PC-3 (cell line): ENCODE measurements around the gene FBXO48. TPM values are rescaled to one million over a fixed set of nuclear protein-coding genes. Genes with fewer than 3 reads are reported as not detected.

Experiments
- ATAC-seq: fragments of 200-7000 bp; cut with Tn5 transposase; 2 replicates; pipeline ENCODE4 v1.9.1; 2020; ENCODE audit warnings: mild to moderate bottlenecking, moderate library complexity
- BruUV-seq: library from RNA; stranded (reverse); fragments of 400-500 nt; replicated peaks from 2 replicates; lab custom pipeline; 2021; lab: Mats Ljungman, UMichigan
- CTCF ChIA-PET: fragments of 300-600 bp; sonication (Branson Sonifier 250); formaldehyde crosslinking; loops from one replicate; lab custom pipeline; 2022; ENCODE audit warnings: antibody characterized with exemption; lab: Charles Lee
- POLR2A ChIA-PET: fragments of 300-600 bp; sonication (Branson Sonifier 250); formaldehyde crosslinking; loops from one replicate; lab custom pipeline; 2022; ENCODE audit warnings: antibody characterized with exemption; ENCODE audit not compliant: unreplicated experiment; lab: Charles Lee
- DNase-seq: peaks from one replicate; pipeline ENCODE4 v3.0.0-alpha.2; 2015
- H2AFZ ChIP-seq: fragments of 300-600 bp; sonication (generic); 2 replicates; pipeline ENCODE4 v1.6.0; 2016; ENCODE audit warnings: antibody characterized with exemption, low read length
- H3F3A ChIP-seq: fragments of 300-600 bp; sonication (generic); one replicate; pipeline ENCODE4 v1.6.0; 2017; ENCODE audit warnings: antibody characterized with exemption, low read length, control low read depth, mild to moderate bottlenecking; ENCODE audit not compliant: unreplicated experiment
- H3K27ac ChIP-seq: fragments of 300-600 bp; sonication (generic); 2 replicates; pipeline ENCODE4 v1.5.1; 2016; ENCODE audit warnings: mild to moderate bottlenecking, low read length
- H3K27me3 ChIP-seq: fragments of 300-600 bp; sonication (generic); 2 replicates; pipeline ENCODE4 v1.6.1; 2016; ENCODE audit warnings: low read length, mixed read lengths
- H3K36me3 ChIP-seq: fragments of 300-600 bp; sonication (generic); 2 replicates; pipeline ENCODE4 v1.6.1; 2016; ENCODE audit warnings: low read depth, mixed run types, low read length, mixed read lengths
- H3K4me1 ChIP-seq: fragments of 300-600 bp; sonication (generic); 2 replicates; pipeline ENCODE4 v1.5.1; 2016; ENCODE audit warnings: low read length; ENCODE audit not compliant: insufficient read depth
- H3K4me2 ChIP-seq: fragments of 300-600 bp; sonication (generic); 2 replicates; pipeline ENCODE4 v1.6.0; 2016; ENCODE audit warnings: low read length
- H3K4me3 ChIP-seq: fragments of 300-600 bp; sonication (generic); 2 replicates; pipeline ENCODE4 v1.5.1; 2016; ENCODE audit warnings: mild to moderate bottlenecking, low read length, mixed read lengths
- H3K79me2 ChIP-seq: fragments of 300-600 bp; sonication (generic); 2 replicates; pipeline ENCODE4 v1.6.1; 2017; ENCODE audit warnings: low read length, mixed read lengths
- H3K9ac ChIP-seq: fragments of 300-600 bp; sonication (generic); 2 replicates; pipeline ENCODE4 v1.6.0; 2016; ENCODE audit warnings: mild to moderate bottlenecking, low read length
- H3K9me2 ChIP-seq: fragments of 300-600 bp; sonication (generic); replicated peaks from 2 replicates; pipeline ENCODE4 v1.6.1; 2016; ENCODE audit warnings: mixed run types, low read length, mixed read lengths
- H3K9me3 ChIP-seq: fragments of 300-600 bp; sonication (generic); 2 replicates; pipeline ENCODE4 v1.6.1; 2016; ENCODE audit warnings: low read length, mixed read lengths
- H4K20me1 ChIP-seq: fragments of 300-600 bp; sonication (generic); 2 replicates; pipeline ENCODE4 v1.6.1; 2016; ENCODE audit warnings: low read length, mixed read lengths
- CTCF ChIP-seq: fragments of 300-600 bp; sonication (generic); conservative IDR thresholded peaks from 2 replicates; pipeline ENCODE4 v1.5.1; 2017; ENCODE audit warnings: antibody characterized with exemption, low read depth, mild to moderate bottlenecking, low read length
- EZH2 ChIP-seq: fragments of 300-600 bp; sonication (generic); IDR thresholded peaks from one replicate; pipeline ENCODE4 v1.6.1; 2017; ENCODE audit warnings: antibody characterized with exemption, mild to moderate bottlenecking, low read length; ENCODE audit not compliant: unreplicated experiment
- EZH2phosphoT487 ChIP-seq: fragments of 300-600 bp; sonication (generic); IDR thresholded peaks from 2 replicates; pipeline ENCODE4 v1.6.1; 2018; ENCODE audit warnings: mild to moderate bottlenecking, antibody characterized with exemption, low read length, borderline replicate concordance
- intact Hi-C: fragments of 100-400 bp; cut with micrococcal nuclease; formaldehyde crosslinking; loops from 2 replicates; pipeline ENCODE4 v1.9.0; 2023
- total RNA-seq: library from RNA; depleted of rRNA; stranded (reverse); fragments of >200 nt; gene quantifications from 2 replicates; pipeline ENCODE4 v1.2.3, GENCODE V29; 2014

FBXO48 gene
- total RNA-seq, 1 experiment from 2014 or later = 0.91 TPM

- TF ChIP-seq CTCF (no peak), EZH2 (no peak), EZH2phosphoT487 (no peak)
- no peaks in the 10 kb centered on the region for H3K79me2 ChIP-seq
- ChIA-PET POLR2A (no interaction called here), CTCF (interaction anchor here (0.5 kb wide), 1 partner anchor 80 kb away, joined by 3 read pairs; no protein-coding TSS in a partner anchor)
- ATAC-seq (no peak), DNase-seq (no peak)
- H3K4me2 ChIP-seq = no peak overlapping the region
- no peaks in the 10 kb centered on the region for H3K27me3 ChIP-seq
- no peaks in the 10 kb centered on the region for H3F3A ChIP-seq
- BruUV-seq = no TSS peak
- no peaks in the 10 kb centered on the region for H3K36me3 ChIP-seq
- H3K4me3 ChIP-seq = no peak overlapping the region
- no peak overlapping the region for H3K27ac ChIP-seq
- no peaks in the 10 kb centered on the region for H3K9me3 ChIP-seq
- no peak overlapping the region for H3K9ac ChIP-seq
- intact Hi-C loops = no loop called here
- H3K4me1 ChIP-seq = no peaks in the 10 kb centered on the region
- no peaks in the 10 kb centered on the region for H4K20me1 ChIP-seq
- no peaks in the 10 kb centered on the region for H3K9me2 ChIP-seq
- H2AFZ ChIP-seq = no peak overlapping the region
Observed at GRCh38 chr2:68413466-68413865, 53.6 kb downstream of the FBXO48 start.

DNA sequence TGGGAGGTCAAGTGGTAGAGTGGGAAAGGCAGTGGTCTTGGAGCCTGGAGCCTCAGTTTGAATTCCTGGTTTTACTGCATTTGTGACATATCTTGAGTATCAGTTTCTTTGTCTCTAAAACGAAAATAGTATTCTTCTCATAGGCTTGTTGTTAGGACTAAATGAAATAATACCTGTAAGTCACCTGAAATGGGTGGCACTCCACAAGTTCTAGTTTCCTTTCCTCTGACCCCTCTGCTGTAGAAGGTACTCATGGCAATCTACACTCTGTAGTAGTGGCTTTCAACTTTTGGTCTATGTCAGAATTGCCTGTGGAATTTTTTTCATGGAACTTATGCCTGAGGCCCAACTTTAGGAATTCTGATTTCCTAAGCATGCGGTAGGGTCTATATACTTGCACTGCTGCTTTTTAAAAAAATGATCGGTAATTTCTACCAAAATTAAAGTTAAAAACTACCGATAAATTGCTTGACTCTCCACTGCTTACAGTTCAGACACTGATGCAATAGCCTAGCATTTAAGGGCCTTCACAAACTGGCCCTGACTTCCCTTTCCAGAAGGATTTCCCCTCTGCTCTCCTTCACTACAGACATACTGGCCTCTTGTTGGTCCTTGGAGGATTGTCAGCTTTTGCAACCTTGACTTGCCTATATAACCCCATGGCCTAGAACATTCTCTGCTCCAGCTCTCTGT, 54.8 kb downstream of the FBXO48 start:
- no peak overlapping the region for H3K4me2 ChIP-seq

More for the DNA sequence above, 54.8 kb downstream of the FBXO48 start:
- Histone ChIP-seq H3K9me2 (no peaks in the 10 kb centered on the region), H4K20me1 (no peaks in the 10 kb centered on the region), H3K4me3 (no peak overlapping the region), H3K9me3 (no peaks in the 10 kb centered on the region), H3K79me2 (no peaks in the 10 kb centered on the region), H3K27me3 (no peaks in the 10 kb centered on the region), H3K4me1 (no peaks in the 10 kb centered on the region), H3K36me3 (no peaks in the 10 kb centered on the region), H3K27ac (no peak overlapping the region), H3F3A (no peaks in the 10 kb centered on the region), H2AFZ (no peak overlapping the region), H3K9ac (no peak overlapping the region)
- ChIA-PET POLR2A (no interaction called here), CTCF (no interaction called here)
- intact Hi-C loops = no loop called here
- BruUV-seq = no TSS peak
- DNase-seq = no peak
- TF ChIP-seq EZH2phosphoT487 = no peak
- TF ChIP-seq CTCF = no peak
- TF ChIP-seq EZH2 = no peak
- ATAC-seq = no peak
